ENCODE results near the gene IBSP.

Gene IBSP

GRCh38 chr4:87781569-87781968 lies 17.8 kb upstream of the IBSP start:
- Histone ChIP-seq H4K91ac (ENCODE audit: low read depth, low read length, poor library complexity) (no peak overlapping the region), H2BK15ac (ENCODE audit: low read length) (no peak overlapping the region), H3K27ac (replicated peaks; ENCODE audit: low read length) (no peak overlapping the region), H2BK120ac (ENCODE audit: low read depth, low read length) (no peak overlapping the region), H3K36me3 (replicated peaks in 1 of 2; ENCODE audit: control insufficient read depth in 2 of 2, insufficient read depth in 2 of 2, low read length in 2 of 2) (no peaks in the 10 kb centered on the region), H3K18ac (ENCODE audit: low read length) (no peak overlapping the region), H2AFZ (ENCODE audit: low read length) (no peak overlapping the region), H4K8ac (ENCODE audit: low read depth, low read length) (no peak overlapping the region), H3K9ac (ENCODE audit: low read depth, low read length, poor library complexity) (no peak overlapping the region), H2AK5ac (ENCODE audit: low read depth, low read length) (no peak overlapping the region), H3K9me3 (replicated peaks in 1 of 2; ENCODE audit: control insufficient read depth in 2 of 2, insufficient read depth in 1 of 2, low read depth in 1 of 2, low read length in 2 of 2) (peaks cover 0 to 1% of the 10 kb centered on the region in 2 donors), H2BK5ac (ENCODE audit: low read length) (no peak overlapping the region), H3K14ac (ENCODE audit: low read length) (no peak overlapping the region), H3K79me1 (ENCODE audit: low read depth, low read length) (no peaks in the 10 kb centered on the region), H3K23ac (ENCODE audit: low read depth, low read length, poor library complexity) (no peak overlapping the region), H3K4me1 (ENCODE audit: control insufficient read depth in 2 of 2, insufficient read depth in 1 of 2, low read depth in 1 of 2, low read length in 2 of 2) (no peaks in the 10 kb centered on the region), H3K4ac (ENCODE audit: low read length) (no peak overlapping the region), H3K27me3 (ENCODE audit: control insufficient read depth in 3 of 3, insufficient read depth in 3 of 3, low read depth in 1 of 3, low read length in 3 of 3) (no peaks in the 10 kb centered on the region), H2BK12ac (ENCODE audit: low read length) (no peak overlapping the region), H3K4me3 (ENCODE audit: low read length in 2 of 2) (no peak overlapping the region), H3K4me2 (ENCODE audit: insufficient read depth, low read length, poor library complexity, severe bottlenecking) (no peak overlapping the region)
- no peak for DNase-seq (ENCODE audit: low spot score)
- no CpG with 5 or more reads among the region's 2 CpGs for WGBS, 2 donors (ENCODE audit: extremely low coverage in 2 of 2, insufficient read length in 2 of 2, insufficient replicate concordance in 1 of 2)

GRCh38 chr4:87783781-87784180 lies 15.6 kb upstream of the IBSP start:
- no peak overlapping the region for H2AFZ ChIP-seq (ENCODE audit: low read length)
- no peak overlapping the region for H3K4me3 ChIP-seq (ENCODE audit: low read length in 2 of 2)
- H2BK15ac ChIP-seq (ENCODE audit: low read length): no peak overlapping the region

GRCh38 chr4:87785731-87786509 lies 13.4 kb upstream of the IBSP start:
- Histone ChIP-seq H3K4me1 (ENCODE audit: control insufficient read depth in 2 of 2, insufficient read depth in 1 of 2, low read depth in 1 of 2, low read length in 2 of 2) (no peaks in the 10 kb centered on the region), H3K4me2 (ENCODE audit: insufficient read depth, low read length, poor library complexity, severe bottlenecking) (no peak overlapping the region), H4K91ac (ENCODE audit: low read depth, low read length, poor library complexity) (no peak overlapping the region), H4K8ac (ENCODE audit: low read depth, low read length) (no peak overlapping the region), H3K9me3 (replicated peaks in 1 of 2; ENCODE audit: control insufficient read depth in 2 of 2, insufficient read depth in 1 of 2, low read depth in 1 of 2, low read length in 2 of 2) (no peaks in the 10 kb centered on the region), H3K14ac (ENCODE audit: low read length) (no peak overlapping the region), H3K27ac (replicated peaks; ENCODE audit: low read length) (no peak overlapping the region), H3K4ac (ENCODE audit: low read length) (peak overlapping the region; percentile 46), H2AFZ (ENCODE audit: low read length) (no peak overlapping the region), H3K36me3 (replicated peaks in 1 of 2; ENCODE audit: control insufficient read depth in 2 of 2, insufficient read depth in 2 of 2, low read length in 2 of 2) (no peaks in the 10 kb centered on the region), H2BK15ac (ENCODE audit: low read length) (no peak overlapping the region), H3K23ac (ENCODE audit: low read depth, low read length, poor library complexity) (peak overlapping the region; percentile 12), H3K4me3 (ENCODE audit: low read length in 2 of 2) (peak overlapping the region in 1 of 2 donors; percentile 69), H3K18ac (ENCODE audit: low read length) (peak overlapping the region; percentile 20), H3K9ac (ENCODE audit: low read depth, low read length, poor library complexity) (no peak overlapping the region), H2AK5ac (ENCODE audit: low read depth, low read length) (no peak overlapping the region), H2BK5ac (ENCODE audit: low read length) (no peak overlapping the region), H3K27me3 (ENCODE audit: control insufficient read depth in 3 of 3, insufficient read depth in 3 of 3, low read depth in 1 of 3, low read length in 3 of 3) (no peaks in the 10 kb centered on the region), H3K79me1 (ENCODE audit: low read depth, low read length) (no peaks in the 10 kb centered on the region), H2BK12ac (ENCODE audit: low read length) (no peak overlapping the region), H2BK120ac (ENCODE audit: low read depth, low read length) (no peak overlapping the region)
- WGBS, 2 donors (ENCODE audit: extremely low coverage in 2 of 2, insufficient read length in 2 of 2, insufficient replicate concordance in 1 of 2): no CpG with 5 or more reads among the region's 15 CpGs
- no peak for DNase-seq (ENCODE audit: low spot score)

More at GRCh38 chr4:87783781-87784180, 15.6 kb upstream of the IBSP start:
- Histone ChIP-seq H3K23ac (ENCODE audit: low read depth, low read length, poor library complexity) (no peak overlapping the region), H2BK5ac (ENCODE audit: low read length) (no peak overlapping the region), H3K4me1 (ENCODE audit: control insufficient read depth in 2 of 2, insufficient read depth in 1 of 2, low read depth in 1 of 2, low read length in 2 of 2) (no peaks in the 10 kb centered on the region), H3K9me3 (replicated peaks in 1 of 2; ENCODE audit: control insufficient read depth in 2 of 2, insufficient read depth in 1 of 2, low read depth in 1 of 2, low read length in 2 of 2) (peaks cover 0 to 1% of the 10 kb centered on the region in 2 donors), H3K27me3 (ENCODE audit: control insufficient read depth in 3 of 3, insufficient read depth in 3 of 3, low read depth in 1 of 3, low read length in 3 of 3) (no peaks in the 10 kb centered on the region), H3K36me3 (replicated peaks in 1 of 2; ENCODE audit: control insufficient read depth in 2 of 2, insufficient read depth in 2 of 2, low read length in 2 of 2) (no peaks in the 10 kb centered on the region), H3K18ac (ENCODE audit: low read length) (no peak overlapping the region), H2AK5ac (ENCODE audit: low read depth, low read length) (no peak overlapping the region), H4K91ac (ENCODE audit: low read depth, low read length, poor library complexity) (no peak overlapping the region), H3K4ac (ENCODE audit: low read length) (no peak overlapping the region), H2BK12ac (ENCODE audit: low read length) (no peak overlapping the region), H3K9ac (ENCODE audit: low read depth, low read length, poor library complexity) (no peak overlapping the region), H4K8ac (ENCODE audit: low read depth, low read length) (no peak overlapping the region), H3K79me1 (ENCODE audit: low read depth, low read length) (no peaks in the 10 kb centered on the region), H2BK120ac (ENCODE audit: low read depth, low read length) (no peak overlapping the region), H3K4me2 (ENCODE audit: insufficient read depth, low read length, poor library complexity, severe bottlenecking) (no peak overlapping the region), H3K27ac (replicated peaks; ENCODE audit: low read length) (no peak overlapping the region), H3K14ac (ENCODE audit: low read length) (no peak overlapping the region)
- no peak for DNase-seq (ENCODE audit: low spot score)
- WGBS, 2 donors (ENCODE audit: extremely low coverage in 2 of 2, insufficient read length in 2 of 2, insufficient replicate concordance in 1 of 2): no CpG with 5 or more reads among the region's 2 CpGs

GRCh38 chr4:87802858-87803257 lies 3.5 kb downstream of the IBSP start:
- Histone ChIP-seq H4K8ac (ENCODE audit: low read depth, low read length) (no peak overlapping the region), H3K4me3 (ENCODE audit: low read length in 2 of 2) (no peak overlapping the region)

More at GRCh38 chr4:87802858-87803257, 3.5 kb downstream of the IBSP start:
- no peak overlapping the region for H3K4ac ChIP-seq (ENCODE audit: low read length)
- no peak overlapping the region for H3K9ac ChIP-seq (ENCODE audit: low read depth, low read length, poor library complexity)
- DNase-seq (ENCODE audit: low spot score): no peak
- no peak overlapping the region for H2AFZ ChIP-seq (ENCODE audit: low read length)
- H3K23ac ChIP-seq (ENCODE audit: low read depth, low read length, poor library complexity): no peak overlapping the region
- no peak overlapping the region for H3K4me2 ChIP-seq (ENCODE audit: insufficient read depth, low read length, poor library complexity, severe bottlenecking)
- H2BK120ac ChIP-seq (ENCODE audit: low read depth, low read length): no peak overlapping the region
- H3K36me3 ChIP-seq (replicated peaks in 1 of 2; ENCODE audit: control insufficient read depth in 2 of 2, insufficient read depth in 2 of 2, low read length in 2 of 2): no peaks in the 10 kb centered on the region
- H4K91ac ChIP-seq (ENCODE audit: low read depth, low read length, poor library complexity): no peak overlapping the region
- H3K14ac ChIP-seq (ENCODE audit: low read length): no peak overlapping the region
- H2BK12ac ChIP-seq (ENCODE audit: low read length): no peak overlapping the region
- H3K4me1 ChIP-seq (ENCODE audit: control insufficient read depth in 2 of 2, insufficient read depth in 1 of 2, low read depth in 1 of 2, low read length in 2 of 2): no peaks in the 10 kb centered on the region
- H2BK5ac ChIP-seq (ENCODE audit: low read length): no peak overlapping the region
- peaks cover 2% of the 10 kb centered on the region for H3K79me1 ChIP-seq (ENCODE audit: low read depth, low read length)
- H3K27me3 ChIP-seq (ENCODE audit: control insufficient read depth in 3 of 3, insufficient read depth in 3 of 3, low read depth in 1 of 3, low read length in 3 of 3): no peaks in the 10 kb centered on the region
- no peak overlapping the region for H3K18ac ChIP-seq (ENCODE audit: low read length)
- H2AK5ac ChIP-seq (ENCODE audit: low read depth, low read length): no peak overlapping the region
- no peak overlapping the region for H3K27ac ChIP-seq (replicated peaks; ENCODE audit: low read length)
- H3K9me3 ChIP-seq (replicated peaks in 1 of 2; ENCODE audit: control insufficient read depth in 2 of 2, insufficient read depth in 1 of 2, low read depth in 1 of 2, low read length in 2 of 2): no peaks in the 10 kb centered on the region
- H2BK15ac ChIP-seq (ENCODE audit: low read length): no peak overlapping the region
